HCT116 (cell line): ENCODE results near the gene TAF15. TPM values are rescaled to one million over a fixed set of nuclear protein-coding genes. Genes with fewer than 3 reads are reported as not detected.

Experiments used
- ATAC-seq: fragments of 200-7000 bp; cut with Tn5 transposase; 2 replicates; pipeline ENCODE4 v1.9.1; 2020; ENCODE audit warnings: mild to moderate bottlenecking, moderate library complexity
- BruUV-seq: library from RNA; stranded (reverse); fragments of 400-500 nt; replicated peaks from 2 replicates; lab custom pipeline; 2021; lab: Mats Ljungman, UMichigan
- CTCF ChIA-PET: fragments of 300-600 bp; sonication (Branson Sonifier 250); formaldehyde crosslinking; loops from one replicate; lab custom pipeline; 2021; ENCODE audit warnings: antibody characterized with exemption; lab: Charles Lee
- POLR2A ChIA-PET: fragments of 300-600, 350-600 bp; sonication (Branson Sonifier 250); formaldehyde crosslinking; loops from one replicate; lab custom pipeline; 2021; ENCODE audit warnings: antibody characterized with exemption; lab: Charles Lee
- RAD21 ChIA-PET, 2 experiments: fragments of 300-600 bp; sonication (Branson Sonifier 250); formaldehyde crosslinking; loops; one replicate each; lab custom pipeline; 2023; ENCODE audit warnings: low total read pairs in 2 of 2; ENCODE audit not compliant: uncharacterized antibody in 2 of 2, unreplicated experiment in 2 of 2, low non-redundant PET in 1 of 2; lab: Charles Lee
- DNase-seq: peaks from one replicate; pipeline ENCODE4 v3.0.0-alpha.2; 2010; ENCODE audit warnings: low read depth, low spot score
- H2AFZ ChIP-seq: fragments of 200-600 bp; shearing (Covaris generic), sonication (generic); 2 replicates; pipeline ENCODE4 v1.6.1; 2017; ENCODE audit warnings: low read depth, mixed run types, mixed read lengths, antibody characterized with exemption, low read length; ENCODE audit not compliant: poor library complexity, severe bottlenecking
- H3K27ac ChIP-seq: 2 replicates; pipeline ENCODE4 v1.5.1; 2012; ENCODE audit warnings: low read depth, low read length
- H3K27me3 ChIP-seq: fragments of 200-600 bp; sonication (generic); 2 replicates; pipeline ENCODE4 v1.6.1; 2016; ENCODE audit warnings: mixed run types, low read length, mixed read lengths; ENCODE audit not compliant: insufficient read depth
- H3K36me3 ChIP-seq, 2 experiments: fragments of 200-500 bp in 1 of 2; fragments of 200-600 bp in 1 of 2; sonication (Bioruptor generic) in 1 of 2; sonication (generic) in 1 of 2; 2 replicates each; pipeline versions ENCODE4 v1.5.1 to v1.6.1; 2014 to 2016; ENCODE audit warnings: low read length in 2 of 2, inconsistent platforms in 1 of 2, mixed read lengths in 1 of 2, mixed run types in 1 of 2; ENCODE audit not compliant: insufficient read depth in 2 of 2, control insufficient read depth in 1 of 2
- H3K4me1 ChIP-seq, 2 experiments: fragments of 200-600 bp in 1 of 2; sonication (generic) in 1 of 2; 2 replicates each; pipeline versions ENCODE4 v1.5.1 to v1.6.1; 2012 to 2017; ENCODE audit warnings: low read length in 2 of 2, inconsistent platforms in 1 of 2, mild to moderate bottlenecking in 1 of 2, mixed read lengths in 1 of 2, mixed run types in 1 of 2, moderate library complexity in 1 of 2; ENCODE audit not compliant: insufficient read depth in 2 of 2, control insufficient read depth in 1 of 2
- H3K4me2 ChIP-seq: fragments of 200-600 bp; sonication (generic); 2 replicates; pipeline ENCODE4 v1.6.1; 2017; ENCODE audit warnings: mixed run types, low read length, mixed read lengths
- H3K4me3 ChIP-seq, 2 experiments: fragments of 200-600 bp in 1 of 2; sonication (generic) in 1 of 2; replicated peaks in 1 of 2; 2 replicates each; pipeline ENCODE4 v1.5.1; 2011 to 2016; ENCODE audit warnings: low read length in 2 of 2, control low read depth in 1 of 2, low read depth in 1 of 2, mild to moderate bottlenecking in 1 of 2, mixed read lengths in 1 of 2, mixed run types in 1 of 2
- H3K79me2 ChIP-seq: fragments of 200-600 bp; sonication (generic); 2 replicates; pipeline ENCODE4 v1.6.1; 2017; ENCODE audit warnings: mild to moderate bottlenecking, mixed run types, low read length, moderate library complexity, mixed read lengths; ENCODE audit not compliant: insufficient read depth
- H3K9ac ChIP-seq: fragments of 200-600 bp; sonication (generic); 2 replicates; pipeline ENCODE4 v1.6.1; 2016; ENCODE audit warnings: low read length, mixed read lengths
- H3K9me2 ChIP-seq: fragments of 200-600 bp; sonication (generic), shearing (Covaris generic); 2 replicates; pipeline ENCODE4 v1.6.1; 2017; ENCODE audit warnings: mixed run types, mild to moderate bottlenecking, moderate library complexity; ENCODE audit not compliant: insufficient read depth
- H3K9me3 ChIP-seq, 2 experiments: fragments of 200-500 bp in 1 of 2; fragments of 200-600 bp in 1 of 2; sonication (Bioruptor generic) in 1 of 2; sonication (generic) in 1 of 2; 2 replicates each; pipeline ENCODE4 v1.6.1; 2014 to 2017; ENCODE audit warnings: low read length in 2 of 2, mixed read lengths in 2 of 2, inconsistent platforms in 1 of 2, low read depth in 1 of 2, mild to moderate bottlenecking in 1 of 2, mixed run types in 1 of 2, moderate library complexity in 1 of 2; ENCODE audit not compliant: control insufficient read depth in 1 of 2, insufficient read depth in 1 of 2
- H4K20me1 ChIP-seq: fragments of 200-600 bp; sonication (generic), shearing (Covaris generic); 2 replicates; pipeline ENCODE4 v1.6.1; 2017; ENCODE audit warnings: mixed run types, mild to moderate bottlenecking, moderate library complexity; ENCODE audit not compliant: insufficient read depth
- CBX3 ChIP-seq: IDR thresholded peaks from 2 replicates; pipeline ENCODE4 v1.6.1; 2012; ENCODE audit warnings: low read depth
- CTCF ChIP-seq, 3 experiments: fragments of 200-600 bp in 1 of 3; sonication (generic) in 1 of 3; IDR thresholded peaks in 2 of 3; conservative IDR thresholded peaks in 1 of 3; 2 replicates each; pipeline ENCODE4 v1.5.1; 2012 to 2017; ENCODE audit warnings: low read depth in 2 of 3, low read length in 2 of 3, antibody characterized with exemption in 1 of 3, borderline replicate concordance in 1 of 3, control low read depth in 1 of 3, mild to moderate bottlenecking in 1 of 3, mixed read lengths in 1 of 3, mixed run types in 1 of 3, moderate library complexity in 1 of 3; ENCODE audit not compliant: insufficient read depth in 1 of 3
- ELF1 ChIP-seq: IDR thresholded peaks from 2 replicates; pipeline ENCODE4 v1.6.1; 2012; ENCODE audit warnings: low read depth, borderline replicate concordance
- EZH2phosphoT487 ChIP-seq: fragments of 200-600 bp; IDR thresholded peaks from 2 replicates; pipeline ENCODE4 v1.6.1; 2018; ENCODE audit warnings: antibody characterized with exemption, borderline replicate concordance
- FOSL1 ChIP-seq: IDR thresholded peaks from 2 replicates; pipeline ENCODE4 v1.6.1; 2012; ENCODE audit warnings: low read depth
- JUND ChIP-seq: IDR thresholded peaks from 2 replicates; pipeline ENCODE4 v1.6.1; 2012
- POLR2A ChIP-seq: IDR thresholded peaks from 2 replicates; pipeline ENCODE4 v1.7.0; 2011; ENCODE audit warnings: borderline replicate concordance; ENCODE audit not compliant: insufficient read depth, insufficient read length; ENCODE audit errors: extremely low read depth
- RAD21 ChIP-seq: IDR thresholded peaks from 2 replicates; pipeline ENCODE4 v1.6.1; 2012; ENCODE audit warnings: low read depth, mild to moderate bottlenecking
- REST ChIP-seq: IDR thresholded peaks from 2 replicates; pipeline ENCODE4 v1.6.1; 2012; ENCODE audit warnings: low read depth
- SIN3A ChIP-seq: IDR thresholded peaks from 2 replicates; pipeline ENCODE4 v1.6.1; 2012; ENCODE audit warnings: low read depth
- SP1 ChIP-seq: IDR thresholded peaks from 2 replicates; pipeline ENCODE4 v1.6.1; 2012; ENCODE audit warnings: low read depth
- SRF ChIP-seq: IDR thresholded peaks from 2 replicates; pipeline ENCODE4 v1.6.1; 2012; ENCODE audit warnings: low read depth
- ZBTB33 ChIP-seq: IDR thresholded peaks from 2 replicates; pipeline ENCODE4 v1.6.1; 2011; ENCODE audit warnings: mild to moderate bottlenecking, low read length, moderate library complexity; ENCODE audit not compliant: insufficient replicate concordance; ENCODE audit errors: extremely low read depth
- ZFX ChIP-seq: fragments of 450-650 bp; IDR thresholded peaks from 2 replicates; pipeline ENCODE4 v1.6.1; 2017
- intact Hi-C: fragments of 100-400 bp; cut with micrococcal nuclease; formaldehyde crosslinking; loops from 2 replicates; pipeline ENCODE4 v1.10.0; 2022
- total RNA-seq: library from RNA; stranded (reverse); gene quantifications from one replicate; pipeline ENCODE4 v1.2.1, GENCODE V29; 2021; ENCODE audit not compliant: unreplicated experiment

The TAF15 gene
- total RNA-seq, 1 experiment from 2014 or later: 346 TPM

GRCh38 chr17:35775583-35775982, 33.7 kb upstream of the TAF15 start:
- TF ChIP-seq ELF1 (no peak), RAD21 (no peak), FOSL1 (no peak), SRF (no peak)
- Histone ChIP-seq H3K9me2 (no peaks in the 10 kb centered on the region), H2AFZ (no peak overlapping the region), H3K4me3 (no peak overlapping the region), H3K36me3 (no peaks in the 10 kb centered on the region), H3K27ac (no peak overlapping the region), H3K79me2 (no peaks in the 10 kb centered on the region), H3K4me1 (no peaks in the 10 kb centered on the region), H3K9ac (no peak overlapping the region), H3K4me2 (no peak overlapping the region), H4K20me1 (no peaks in the 10 kb centered on the region), H3K27me3 (no peaks in the 10 kb centered on the region), H3K9me3 (no peaks in the 10 kb centered on the region)
- ChIA-PET RAD21 (no interaction called here), CTCF (no interaction called here), POLR2A (no interaction called here)
- no peak for ATAC-seq
- intact Hi-C loops: no loop called here
- no peak for DNase-seq
- BruUV-seq: no TSS peak

- Histone ChIP-seq H3K27me3 (0 out of 2 replicates have a peak, but pooled peaks cover 3% of the 10 kb centered on the region), H3K4me1 (peaks cover 7% of the 10 kb centered on the region in 2 experiments; a peak in 3 of 4 replicates), H3K9me3 (no peaks in the 10 kb centered on the region), H3K4me2 (no peak overlapping the region), H2AFZ (no peak overlapping the region), H3K9ac (no peak overlapping the region), H3K36me3 (no peaks in the 10 kb centered on the region), H3K9me2 (no peaks in the 10 kb centered on the region), H3K4me3 (no peak overlapping the region), H4K20me1 (no peaks in the 10 kb centered on the region), H3K79me2 (no peaks in the 10 kb centered on the region), H3K27ac (no peak overlapping the region)
- DNase-seq: no peak
- BruUV-seq: no TSS peak
- no peak for ATAC-seq
- POLR2A ChIA-PET: no interaction called here
- intact Hi-C loops: no loop called here
- CTCF ChIA-PET: interaction anchor here (0.9 to 2.1 kb wide), 2 partner anchors 8 to 12 kb away, joined by 3 to 6 read pairs; no protein-coding TSS in a partner anchor
- RAD21 ChIA-PET: no interaction called here
- TF ChIP-seq CTCF (IDR thresholded peaks at IDR 0.05 in 2 of 3, conservative IDR thresholded peaks at IDR 0.05 in 1 of 3; ENCODE audit: borderline replicate concordance in 1 of 3, insufficient read depth in 1 of 3, low read depth in 2 of 3, low read length in 2 of 3) (no peak), EZH2phosphoT487 (no peak), FOSL1 (no peak), CBX3 (no peak), ZBTB33 (no peak), REST (no peak), SRF (no peak), JUND (no peak), ZFX (no peak), SP1 (no peak), POLR2A (no peak), SIN3A (no peak)
Measured at GRCh38 chr17:35778641-35779196, 30.6 kb upstream of the TAF15 start.
